OCI-LY1 (cell line): ENCODE measurements around the gene HNRNPL.
"Not testable (repeated sequence)": the region's sequence is repeated elsewhere in the genome, so short reads cannot be mapped to it uniquely, and the experiment has no call there.

ENCODE experiments used
- H2AFZ ChIP-seq: fragments of 200-600 bp; sonication (generic), shearing (Covaris generic); 2 replicates; pipeline ENCODE4 v1.6.0; 2014; ENCODE audit warnings: antibody characterized with exemption, mild to moderate bottlenecking, low read length
- H3F3A ChIP-seq: fragments of 200-600 bp; sonication (generic), shearing (Covaris generic); 2 replicates; pipeline ENCODE4 v1.6.0; 2014; ENCODE audit warnings: mild to moderate bottlenecking, antibody characterized with exemption, low read length, moderate library complexity; ENCODE audit not compliant: insufficient read depth
- H3K27ac ChIP-seq: fragments of 200-600 bp; sonication (generic); 2 replicates; pipeline ENCODE4 v1.5.1; 2014; ENCODE audit warnings: low read length, mixed run types, mild to moderate bottlenecking, low read depth; ENCODE audit not compliant: poor library complexity, severe bottlenecking
- H3K27me3 ChIP-seq: fragments of 200-600 bp; sonication (generic); 2 replicates; pipeline ENCODE4 v1.6.0; 2014; ENCODE audit warnings: antibody characterized with exemption, mild to moderate bottlenecking, low read length, moderate library complexity; ENCODE audit not compliant: insufficient read depth
- H3K36me3 ChIP-seq: fragments of 200-600 bp; sonication (generic); 2 replicates; pipeline ENCODE4 v1.6.1; 2014; ENCODE audit warnings: mild to moderate bottlenecking, antibody characterized with exemption, low read length, moderate library complexity, mixed read lengths; ENCODE audit not compliant: insufficient read depth
- H3K4me1 ChIP-seq: fragments of 200-600 bp; sonication (generic); 2 replicates; pipeline ENCODE4 v1.5.1; 2014; ENCODE audit warnings: mild to moderate bottlenecking, low read length, moderate library complexity; ENCODE audit not compliant: insufficient read depth, severe bottlenecking
- H3K4me2 ChIP-seq: fragments of 200-600 bp; sonication (generic), shearing (Covaris generic); 2 replicates; pipeline ENCODE4 v1.6.1; 2014; ENCODE audit warnings: low read length
- H3K4me3 ChIP-seq: fragments of 200-600 bp; sonication (generic); 2 replicates; pipeline ENCODE4 v1.5.1; 2014; ENCODE audit warnings: low read length, low read depth, mild to moderate bottlenecking, mixed read lengths; ENCODE audit not compliant: poor library complexity, severe bottlenecking
- H3K79me2 ChIP-seq: fragments of 200-600 bp; shearing (Covaris generic); 2 replicates; pipeline ENCODE4 v1.6.1; 2016; ENCODE audit warnings: mixed run types, low read length, mixed read lengths; ENCODE audit not compliant: insufficient read depth
- H3K9ac ChIP-seq: fragments of 200-600 bp; sonication (generic), shearing (Covaris generic); 2 replicates; pipeline ENCODE4 v1.6.1; 2014; ENCODE audit warnings: mild to moderate bottlenecking, low read length, mixed read lengths
- H3K9me2 ChIP-seq: fragments of 200-600 bp; sonication (generic), shearing (Covaris generic); 2 replicates; pipeline ENCODE4 v1.6.1; 2014; ENCODE audit warnings: low read depth, mild to moderate bottlenecking, low read length, mixed read lengths
- H3K9me3 ChIP-seq: fragments of 200-600 bp; shearing (Covaris generic); 2 replicates; pipeline ENCODE4 v1.6.1; 2014; ENCODE audit warnings: low read length, mixed read lengths
- H4K20me1 ChIP-seq: fragments of 200-600 bp; sonication (generic), shearing (Covaris generic); 2 replicates; pipeline ENCODE4 v1.6.0; 2016; ENCODE audit warnings: mild to moderate bottlenecking, low read length; ENCODE audit not compliant: insufficient read depth
- EZH2 ChIP-seq: fragments of 200-600 bp; sonication (generic), shearing (Covaris generic); IDR thresholded peaks from 2 replicates; pipeline ENCODE4 v1.8.0; 2017; ENCODE audit warnings: borderline replicate concordance, mixed run types, mild to moderate bottlenecking, antibody characterized with exemption, low read length, moderate library complexity, mixed read lengths
- TF ChIP-seq, protein P1 (sequence below): fragments of 200-600 bp; sonication (generic), shearing (Covaris generic); IDR thresholded peaks from 2 replicates; pipeline ENCODE4 v1.5.1; 2017; ENCODE audit warnings: mild to moderate bottlenecking, antibody characterized with exemption, low read length, moderate library complexity, mixed read lengths

The HNRNPL gene

DNA sequence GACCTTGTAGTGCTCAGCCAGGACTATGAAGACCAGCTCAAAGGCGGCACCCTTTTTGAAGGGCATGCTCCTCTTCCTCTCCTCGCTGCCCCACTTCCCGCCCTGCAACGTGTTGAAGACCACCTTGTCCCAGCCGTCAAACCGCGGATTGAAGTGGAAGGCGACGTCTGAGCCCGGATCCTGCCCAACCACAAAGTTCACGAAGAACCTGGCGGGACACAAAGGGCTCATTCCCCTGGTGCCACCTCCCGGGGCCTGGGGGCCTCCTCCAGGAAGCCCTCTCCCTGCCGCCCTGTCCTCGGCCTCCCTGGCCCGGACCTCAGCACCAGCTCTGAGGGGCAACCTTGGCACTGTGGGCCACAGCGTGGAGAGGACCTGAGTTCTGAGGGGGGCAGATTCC is 41.0 kb downstream of the HNRNPL start:
- Histone ChIP-seq H3K4me1 (no peaks in the 10 kb centered on the region), H3K9me2 (no peaks in the 10 kb centered on the region), H3K36me3 (no peaks in the 10 kb centered on the region), H3K4me3 (no peak overlapping the region), H3K9ac (no peak overlapping the region), H3K9me3 (no peaks in the 10 kb centered on the region), H3K27me3 (no peaks in the 10 kb centered on the region), H4K20me1 (no peaks in the 10 kb centered on the region), H3K79me2 (no peaks in the 10 kb centered on the region), H3K4me2 (no peak overlapping the region), H3K27ac (no peak overlapping the region), H2AFZ (no peak overlapping the region), H3F3A (no peaks in the 10 kb centered on the region)
- no peak for TF ChIP-seq EZH2
- TF ChIP-seq, protein P1, sequence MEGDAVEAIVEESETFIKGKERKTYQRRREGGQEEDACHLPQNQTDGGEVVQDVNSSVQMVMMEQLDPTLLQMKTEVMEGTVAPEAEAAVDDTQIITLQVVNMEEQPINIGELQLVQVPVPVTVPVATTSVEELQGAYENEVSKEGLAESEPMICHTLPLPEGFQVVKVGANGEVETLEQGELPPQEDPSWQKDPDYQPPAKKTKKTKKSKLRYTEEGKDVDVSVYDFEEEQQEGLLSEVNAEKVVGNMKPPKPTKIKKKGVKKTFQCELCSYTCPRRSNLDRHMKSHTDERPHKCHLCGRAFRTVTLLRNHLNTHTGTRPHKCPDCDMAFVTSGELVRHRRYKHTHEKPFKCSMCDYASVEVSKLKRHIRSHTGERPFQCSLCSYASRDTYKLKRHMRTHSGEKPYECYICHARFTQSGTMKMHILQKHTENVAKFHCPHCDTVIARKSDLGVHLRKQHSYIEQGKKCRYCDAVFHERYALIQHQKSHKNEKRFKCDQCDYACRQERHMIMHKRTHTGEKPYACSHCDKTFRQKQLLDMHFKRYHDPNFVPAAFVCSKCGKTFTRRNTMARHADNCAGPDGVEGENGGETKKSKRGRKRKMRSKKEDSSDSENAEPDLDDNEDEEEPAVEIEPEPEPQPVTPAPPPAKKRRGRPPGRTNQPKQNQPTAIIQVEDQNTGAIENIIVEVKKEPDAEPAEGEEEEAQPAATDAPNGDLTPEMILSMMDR, result no peak

DNA sequence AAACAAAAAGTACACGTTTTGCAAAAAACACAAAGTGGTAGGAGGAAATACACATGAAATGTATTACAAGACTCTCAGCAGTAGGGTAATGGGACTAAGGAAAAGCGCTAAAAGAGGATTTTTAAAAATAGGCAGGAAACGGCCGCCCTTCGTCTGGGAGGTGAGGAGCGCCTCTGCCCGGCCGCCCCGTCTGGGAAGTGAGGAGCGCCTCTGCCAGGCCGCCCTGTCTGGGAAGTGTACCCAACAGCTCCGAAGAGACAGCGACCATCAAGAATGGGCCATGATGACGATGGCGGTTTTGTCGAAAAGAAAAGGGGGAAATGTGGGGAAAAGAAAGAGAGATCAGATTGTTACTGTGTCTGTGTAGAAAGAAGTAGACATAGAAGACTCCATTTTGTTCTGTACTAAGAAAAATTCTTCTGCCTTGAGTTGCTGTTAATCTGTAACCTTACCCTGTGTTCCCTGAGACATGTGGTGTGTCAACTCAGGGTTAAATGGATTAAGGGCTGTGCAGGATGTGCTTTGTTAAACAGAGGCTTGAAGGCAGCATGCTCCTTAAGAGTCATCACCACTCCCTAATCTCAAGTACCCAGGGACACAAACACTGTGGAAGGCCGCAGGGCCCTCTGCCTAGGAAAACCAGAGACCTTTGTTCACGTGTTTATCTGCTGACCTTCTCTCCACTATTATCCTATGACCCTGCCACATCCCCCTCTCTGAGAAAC is 42.2 kb downstream of the HNRNPL start:
- not testable (repeated sequence) for H3K27me3 ChIP-seq, H3K4me3 ChIP-seq, H3F3A ChIP-seq, H3K9me2 ChIP-seq, H3K27ac ChIP-seq, H2AFZ ChIP-seq, H3K9ac ChIP-seq, H3K4me1 ChIP-seq, H4K20me1 ChIP-seq, H3K79me2 ChIP-seq, H3K9me3 ChIP-seq, H3K36me3 ChIP-seq, H3K4me2 ChIP-seq

DNA sequence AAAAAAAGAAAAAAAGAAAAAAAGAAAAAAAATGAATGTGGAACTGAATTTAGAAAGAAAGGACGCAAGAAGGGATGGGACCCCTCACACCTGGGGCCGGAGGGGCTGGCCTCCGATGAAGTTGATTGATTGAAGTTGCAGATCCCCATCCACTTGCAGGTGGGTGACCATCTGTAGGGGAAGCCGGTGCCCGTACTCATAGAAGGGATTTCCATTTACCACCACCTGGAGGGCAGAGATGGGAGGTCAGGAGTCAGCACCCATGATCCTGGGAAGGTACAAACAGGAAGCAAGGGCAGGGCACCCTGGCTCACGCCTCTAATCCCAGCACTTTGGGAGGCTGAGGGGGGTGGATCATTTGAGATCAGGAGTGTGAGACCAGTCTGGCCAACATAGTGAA is 43.4 kb downstream of the HNRNPL start:
- Histone ChIP-seq H3K4me2 (no peak overlapping the region), H3K9ac (no peak overlapping the region), H3K9me2 (no peaks in the 10 kb centered on the region), H3K27me3 (no peaks in the 10 kb centered on the region), H4K20me1 (no peaks in the 10 kb centered on the region), H3K27ac (no peak overlapping the region), H3K4me1 (no peaks in the 10 kb centered on the region), H3K4me3 (no peak overlapping the region), H3K79me2 (no peaks in the 10 kb centered on the region), H3F3A (no peaks in the 10 kb centered on the region), H3K36me3 (no peaks in the 10 kb centered on the region), H2AFZ (no peak overlapping the region), H3K9me3 (no peaks in the 10 kb centered on the region)
- no peak for TF ChIP-seq EZH2
- TF ChIP-seq, protein P1, result no peak

DNA sequence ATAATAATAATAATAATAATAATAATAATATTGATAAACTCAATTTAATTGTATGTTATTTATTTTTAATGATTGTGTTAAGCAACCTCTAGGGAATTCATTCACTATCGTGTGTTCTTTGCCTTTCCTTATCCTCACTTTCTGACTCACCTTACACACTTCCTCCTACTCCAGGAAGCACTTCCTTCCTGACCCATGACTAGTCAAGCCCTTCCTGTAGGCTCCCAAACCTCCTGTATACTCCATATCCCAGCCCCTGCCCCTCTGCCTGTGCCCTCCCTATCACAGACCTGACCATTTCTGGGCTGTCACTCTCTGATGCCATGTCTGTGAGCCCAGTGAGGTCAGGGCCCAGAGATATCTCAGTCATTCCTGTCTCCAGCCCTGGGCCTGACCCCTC is 44.6 kb downstream of the HNRNPL start:
- Histone ChIP-seq H3K27ac (no peak overlapping the region), H3K4me1 (no peaks in the 10 kb centered on the region), H3K9me3 (no peaks in the 10 kb centered on the region), H3K79me2 (no peaks in the 10 kb centered on the region), H3K9ac (no peak overlapping the region), H3K27me3 (no peaks in the 10 kb centered on the region), H3K9me2 (no peaks in the 10 kb centered on the region), H3K4me2 (no peak overlapping the region), H3F3A (no peaks in the 10 kb centered on the region), H3K36me3 (no peaks in the 10 kb centered on the region), H2AFZ (no peak overlapping the region), H3K4me3 (no peak overlapping the region), H4K20me1 (no peaks in the 10 kb centered on the region)
- TF ChIP-seq, protein P1, result no peak
- TF ChIP-seq EZH2, result no peak
